GM21737 (cell line): ENCODE measurements around the gene HAUS6.
"Not testable (repeated sequence)": the region's sequence is repeated elsewhere in the genome, so short reads cannot be mapped to it uniquely, and the experiment has no call there.

Source experiments
- ATAC-seq: cut with Tn5 transposase; IDR thresholded peaks from one replicate; pipeline ENCODE4 v1.9.1; 2021; ENCODE audit warnings: mild to moderate bottlenecking, moderate library complexity; ENCODE audit not compliant: unreplicated experiment

HAUS6 gene

DNA sequence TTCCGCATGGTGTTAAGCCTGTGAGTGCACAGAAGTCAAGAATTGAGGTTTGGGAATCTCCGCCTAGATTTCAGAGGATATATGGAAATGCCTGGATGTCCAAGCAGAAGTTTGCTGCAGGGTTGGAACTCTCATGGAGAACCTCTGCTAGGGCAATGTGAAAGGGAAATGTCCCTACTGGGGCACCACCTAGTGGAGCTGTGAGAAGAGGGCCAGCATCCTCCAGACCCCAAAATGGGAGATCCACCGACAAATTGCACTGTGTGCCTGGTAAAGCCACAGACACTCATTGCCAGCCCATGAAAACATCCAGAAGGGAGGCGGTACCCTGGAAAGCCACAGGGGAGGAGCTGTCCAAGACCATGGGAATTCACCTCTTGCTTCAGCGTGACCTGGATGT lies 66.1 kb downstream of the HAUS6 start:
- no peak for ATAC-seq

DNA sequence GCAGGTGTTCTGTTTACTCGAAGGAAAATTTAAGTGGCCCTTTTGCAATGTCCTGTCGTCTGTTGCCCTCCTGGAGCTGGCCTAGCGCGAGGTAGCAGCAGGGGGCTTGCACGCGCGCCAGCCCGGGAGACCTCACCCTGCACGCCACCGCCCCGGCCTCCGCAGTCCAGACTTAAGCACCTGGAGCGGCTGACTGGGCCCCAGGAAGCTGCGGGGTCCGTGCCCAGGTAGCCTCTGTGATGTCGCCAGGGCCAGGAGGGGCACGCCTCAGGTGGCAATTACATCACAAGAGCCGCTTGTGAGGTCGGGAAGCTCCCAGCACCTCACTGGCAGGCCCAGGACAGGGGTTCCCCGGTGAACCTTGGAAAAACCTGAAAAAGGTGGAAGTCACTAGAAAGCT lies 69.7 kb downstream of the HAUS6 start, which contains the start of gene SAXO1:
SAXO1 (minus strand) TSS at position 195 of the 400 bp plus-strand sequence. CDS start 301 bp downstream, outside the sequence.
- no peak for ATAC-seq

- no peak for ATAC-seq
Observed at GRCh38 chr9:19032406-19032805, 70.3 kb downstream of the HAUS6 start.

GRCh38 chr9:19030899-19031298 lies 71.8 kb downstream of the HAUS6 start:
- no peak for ATAC-seq

DNA sequence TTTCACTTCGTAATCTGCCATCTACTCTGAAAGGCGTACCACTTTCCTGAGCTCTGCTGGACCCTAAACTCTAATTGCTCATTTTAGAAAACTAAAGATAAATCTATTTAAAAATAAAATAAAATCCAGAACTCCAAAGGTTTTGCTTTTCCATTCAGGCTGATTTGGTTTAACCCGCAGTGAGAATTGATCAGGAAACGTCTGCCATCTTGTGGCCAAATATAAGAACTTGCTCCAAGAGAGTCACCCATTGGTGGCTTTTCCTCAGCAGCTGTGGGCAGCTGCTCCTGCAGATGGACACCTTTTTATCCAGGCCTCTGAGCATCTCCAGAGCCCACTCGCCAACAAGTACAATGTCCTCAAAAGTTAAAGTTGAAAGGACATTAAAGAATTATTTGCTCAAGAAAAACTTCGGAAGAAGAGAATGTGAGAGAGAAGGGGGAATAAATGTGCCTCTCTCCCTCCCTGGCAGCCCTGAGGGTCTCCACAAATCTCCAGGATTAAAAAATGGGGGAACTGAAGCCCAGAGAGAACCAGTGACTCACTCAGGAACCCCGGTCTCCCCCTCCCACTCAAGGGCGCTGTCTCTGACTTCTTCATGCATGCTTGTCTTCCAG lies 73.8 kb downstream of the HAUS6 start:
- peak; percentile 57 for ATAC-seq

GRCh38 chr9:19027825-19028224 lies 74.9 kb downstream of the HAUS6 start:
- no peak for ATAC-seq

GRCh38 chr9:19026375-19026774 lies 76.3 kb downstream of the HAUS6 start:
- no peak for ATAC-seq

DNA sequence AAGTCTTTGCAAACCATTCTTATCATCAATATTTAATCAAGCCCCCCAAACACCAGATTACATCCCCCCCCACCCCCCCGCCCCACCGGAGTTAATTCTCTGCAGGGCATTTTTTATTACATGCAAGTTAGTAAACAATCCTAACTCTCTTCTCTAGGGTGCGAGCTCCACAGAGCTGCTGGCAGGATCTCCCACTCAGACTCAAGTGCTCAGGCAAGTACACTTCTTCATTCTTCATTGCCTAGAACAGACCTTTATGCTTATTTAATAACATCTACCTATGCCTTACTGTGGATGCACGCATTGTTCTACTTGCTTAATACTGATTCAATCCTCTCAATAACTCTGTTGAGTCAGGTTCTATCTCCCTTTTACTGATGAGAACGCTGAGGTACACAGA lies 79.6 kb downstream of the HAUS6 start:
- ATAC-seq: no peak

- ATAC-seq: no peak
Observed at GRCh38 chr9:19022206-19022605, 80.5 kb downstream of the HAUS6 start.

DNA sequence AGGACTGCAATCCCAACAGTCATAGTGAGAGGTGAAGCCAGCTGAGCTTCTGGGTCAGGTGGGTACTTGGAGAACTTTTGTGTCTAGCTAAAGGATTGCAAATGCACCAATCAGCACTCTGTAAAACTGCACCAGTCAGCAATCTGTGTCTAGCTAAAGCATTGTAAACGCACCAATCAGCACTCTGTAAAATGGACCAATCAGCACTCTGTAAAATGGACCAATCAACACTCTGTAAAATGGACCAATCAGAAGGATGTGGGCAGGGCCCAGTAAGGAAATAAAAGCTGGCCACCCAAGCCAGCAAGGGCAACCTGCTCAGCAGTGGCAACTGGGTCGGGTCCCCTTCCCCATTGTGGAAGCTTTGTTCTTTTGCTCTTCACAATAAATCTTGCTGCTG lies 81.1 kb downstream of the HAUS6 start:
- not testable (repeated sequence) for ATAC-seq

DNA sequence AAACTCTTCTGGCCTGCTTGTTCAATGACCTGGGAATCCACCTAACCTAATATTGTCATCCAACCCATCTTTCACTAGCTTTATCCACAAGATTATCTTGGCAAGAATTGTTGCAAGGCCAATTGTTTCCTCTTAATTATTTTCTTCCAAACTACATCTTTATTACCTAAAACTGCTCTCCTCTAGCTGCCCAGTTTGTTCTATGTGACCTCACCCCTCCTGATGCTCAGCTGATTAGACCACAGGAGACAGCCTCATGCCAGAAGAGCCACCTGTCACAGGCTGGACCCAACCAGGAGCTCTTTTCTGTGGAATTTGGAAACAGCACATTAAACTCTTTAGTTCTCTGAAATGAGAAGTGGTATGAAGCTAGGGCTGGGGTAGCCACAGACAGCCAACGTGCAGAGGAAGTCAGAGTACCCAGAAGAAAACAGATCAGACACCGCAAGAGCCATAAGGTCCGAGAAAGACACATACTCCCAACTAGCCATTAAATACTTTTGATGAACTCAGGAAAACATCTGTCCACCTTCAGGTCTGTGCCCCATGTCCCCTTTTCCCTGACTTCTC lies 81.7 kb downstream of the HAUS6 start:
- ATAC-seq: no peak

GRCh38 chr9:19018201-19018600 lies 84.5 kb downstream of the HAUS6 start:
- no peak for ATAC-seq

- no peak for ATAC-seq
Observed at GRCh38 chr9:19009391-19009965, 93.2 kb downstream of the HAUS6 start.
